Measurements from ENCODE around the gene INPP5K. TPM values are rescaled to one million over a fixed set of nuclear protein-coding genes. Genes with fewer than 3 reads are reported as not detected.
A peak's percentile ranks its signal among the peaks of the same experiment; 100 is the strongest.

INPP5K gene
- total RNA-seq, 1 donor: 51.4 TPM

DNA sequence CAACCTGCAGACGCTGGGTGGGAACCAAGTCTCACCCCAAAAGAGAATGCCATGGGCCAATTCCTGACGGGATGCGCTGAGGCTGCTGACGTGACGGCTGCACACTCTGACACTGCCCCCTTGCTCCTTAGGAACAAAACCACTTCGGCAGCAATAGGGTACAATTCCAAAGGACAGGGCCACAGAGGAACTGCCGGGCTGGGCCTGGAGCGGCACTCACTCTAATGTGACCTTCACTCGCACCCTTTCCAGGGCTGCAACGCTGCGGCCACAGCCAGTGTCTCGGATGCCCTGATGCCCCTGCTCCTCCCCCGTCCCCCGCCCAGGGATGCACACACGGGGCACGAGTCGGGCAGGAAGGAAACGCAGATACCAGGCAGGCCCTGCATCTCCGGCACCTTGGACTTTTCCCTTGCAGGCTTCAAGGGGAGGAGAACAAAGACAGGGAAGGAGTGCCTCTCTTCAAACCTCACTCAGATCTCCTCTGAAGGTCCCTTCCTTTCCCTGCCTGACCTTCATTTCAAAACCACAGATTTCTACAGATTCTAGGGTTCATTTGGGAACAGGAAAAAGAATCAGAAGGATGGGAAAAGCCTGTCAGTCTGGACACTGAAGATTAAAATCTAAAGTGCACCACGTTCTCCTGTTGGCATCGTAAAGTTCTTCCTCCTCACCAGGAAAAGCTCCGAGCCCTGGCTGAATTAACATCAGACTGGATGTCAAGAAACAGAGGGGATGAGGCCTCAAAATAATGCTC is 43.9 kb upstream of the INPP5K start:
- Histone ChIP-seq H3K27me3 (ENCODE audit: insufficient read depth, low read length) (no peaks in the 10 kb centered on the region), H3K4me3 (ENCODE audit: insufficient read depth, low read length) (no peak overlapping the region), H3K4me2 (ENCODE audit: insufficient read depth, low read length) (no peak overlapping the region), H3K79me2 (ENCODE audit: insufficient read depth, low read length) (peaks cover 67% of the 10 kb centered on the region), H3K9me3 (ENCODE audit: low read depth, low read length) (no peaks in the 10 kb centered on the region), H2AFZ (ENCODE audit: low read length) (no peak overlapping the region), H3K4me1 (ENCODE audit: insufficient read depth, low read length) (peaks cover 16% of the 10 kb centered on the region), H3K36me3 (ENCODE audit: insufficient read depth, low read length) (peaks cover 4% of the 10 kb centered on the region), H4K20me1 (ENCODE audit: insufficient read depth, low read length) (peaks cover 57% of the 10 kb centered on the region), H3K27ac (ENCODE audit: low read depth, low read length) (no peak overlapping the region)
- peak; percentile 65 for DNase-seq (ENCODE audit: insufficient read length, low spot score, missing footprints)
- TF ChIP-seq, protein P1, sequence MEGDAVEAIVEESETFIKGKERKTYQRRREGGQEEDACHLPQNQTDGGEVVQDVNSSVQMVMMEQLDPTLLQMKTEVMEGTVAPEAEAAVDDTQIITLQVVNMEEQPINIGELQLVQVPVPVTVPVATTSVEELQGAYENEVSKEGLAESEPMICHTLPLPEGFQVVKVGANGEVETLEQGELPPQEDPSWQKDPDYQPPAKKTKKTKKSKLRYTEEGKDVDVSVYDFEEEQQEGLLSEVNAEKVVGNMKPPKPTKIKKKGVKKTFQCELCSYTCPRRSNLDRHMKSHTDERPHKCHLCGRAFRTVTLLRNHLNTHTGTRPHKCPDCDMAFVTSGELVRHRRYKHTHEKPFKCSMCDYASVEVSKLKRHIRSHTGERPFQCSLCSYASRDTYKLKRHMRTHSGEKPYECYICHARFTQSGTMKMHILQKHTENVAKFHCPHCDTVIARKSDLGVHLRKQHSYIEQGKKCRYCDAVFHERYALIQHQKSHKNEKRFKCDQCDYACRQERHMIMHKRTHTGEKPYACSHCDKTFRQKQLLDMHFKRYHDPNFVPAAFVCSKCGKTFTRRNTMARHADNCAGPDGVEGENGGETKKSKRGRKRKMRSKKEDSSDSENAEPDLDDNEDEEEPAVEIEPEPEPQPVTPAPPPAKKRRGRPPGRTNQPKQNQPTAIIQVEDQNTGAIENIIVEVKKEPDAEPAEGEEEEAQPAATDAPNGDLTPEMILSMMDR (IDR thresholded peaks at IDR 0.05; ENCODE audit: extremely low read depth, low read depth, low read length): no peak

DNA sequence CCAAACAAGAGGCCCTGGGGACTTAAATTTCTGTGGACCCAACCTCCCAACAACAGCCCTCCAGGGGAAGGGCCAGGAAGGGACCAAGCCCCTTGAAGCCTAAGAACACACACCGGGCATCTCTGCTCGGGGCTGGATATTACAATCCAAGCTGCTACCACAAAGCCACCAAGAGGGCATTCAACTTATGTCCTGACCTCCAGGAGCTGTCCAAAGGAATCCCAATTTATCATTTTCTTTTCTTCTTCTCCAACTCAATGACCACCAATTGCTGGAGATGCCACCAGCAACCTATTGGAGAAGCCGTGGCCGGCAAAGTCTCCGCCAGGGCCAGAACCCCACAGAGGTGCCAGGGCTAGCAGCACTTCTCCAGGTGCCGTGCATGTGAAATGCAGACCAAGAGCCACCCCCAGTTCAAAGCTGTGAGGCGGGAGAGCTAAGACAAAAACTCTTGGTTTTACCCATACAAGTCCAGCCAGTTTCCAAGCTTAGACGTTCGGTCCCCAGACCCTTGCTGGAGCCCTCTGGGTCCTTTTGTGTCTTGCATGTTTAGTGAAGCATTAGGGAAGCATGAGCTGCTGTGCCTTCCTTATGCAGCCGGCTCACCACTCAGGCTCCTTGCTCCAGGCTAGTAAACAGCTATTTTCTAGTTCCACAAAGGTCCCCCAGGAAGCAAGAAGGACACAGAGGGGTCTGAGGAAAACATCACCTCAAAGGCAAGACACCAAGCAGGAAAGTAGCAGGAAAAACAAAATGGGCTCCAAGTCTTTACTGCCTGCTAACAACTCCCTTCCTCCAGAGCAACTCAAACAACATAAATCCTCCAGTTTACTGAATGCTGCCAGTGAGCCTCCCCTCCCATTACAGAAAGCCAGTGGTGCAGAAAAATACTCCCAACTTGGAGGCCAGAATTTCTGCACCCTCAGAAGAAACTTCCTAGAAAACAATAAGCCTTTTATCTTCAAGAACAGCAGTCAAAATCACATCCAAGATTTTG is 42.9 kb upstream of the INPP5K start:
- H3K4me2 ChIP-seq (ENCODE audit: insufficient read depth, low read length): no peak overlapping the region
- TF ChIP-seq, protein P1 (IDR thresholded peaks at IDR 0.05; ENCODE audit: extremely low read depth, low read depth, low read length): no peak
- no peak overlapping the region for H3K4me3 ChIP-seq (ENCODE audit: insufficient read depth, low read length)
- H2AFZ ChIP-seq (ENCODE audit: low read length): no peak overlapping the region
- peaks cover 77% of the 10 kb centered on the region for H3K79me2 ChIP-seq (ENCODE audit: insufficient read depth, low read length)
- H3K27me3 ChIP-seq (ENCODE audit: insufficient read depth, low read length): no peaks in the 10 kb centered on the region
- peaks cover 4% of the 10 kb centered on the region for H3K36me3 ChIP-seq (ENCODE audit: insufficient read depth, low read length)
- H3K4me1 ChIP-seq (ENCODE audit: insufficient read depth, low read length): peaks cover 16% of the 10 kb centered on the region
- H3K27ac ChIP-seq (ENCODE audit: low read depth, low read length): no peak overlapping the region
- H3K9me3 ChIP-seq (ENCODE audit: low read depth, low read length): no peaks in the 10 kb centered on the region
- peaks cover 63% of the 10 kb centered on the region for H4K20me1 ChIP-seq (ENCODE audit: insufficient read depth, low read length)
- peak; percentile 58 for DNase-seq (ENCODE audit: insufficient read length, low spot score, missing footprints)

DNA sequence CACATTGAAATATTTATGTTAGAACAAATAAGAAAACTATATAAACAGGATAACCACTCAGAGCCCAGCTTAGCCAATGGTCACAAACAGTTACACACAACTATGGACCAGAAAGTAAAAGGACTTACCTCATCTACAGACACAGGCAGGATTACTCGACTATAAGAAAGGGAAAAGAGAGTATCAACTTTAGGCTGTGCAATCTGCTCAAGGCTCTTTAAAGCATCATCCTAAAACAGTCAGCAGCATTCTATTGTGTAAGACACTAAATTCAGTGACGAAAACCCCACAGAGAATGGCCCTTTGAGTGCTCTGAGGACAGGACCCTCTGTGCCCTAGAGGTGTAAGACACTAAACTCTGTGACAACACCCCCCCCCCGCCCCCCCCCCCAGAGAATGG is 42.0 kb upstream of the INPP5K start:
- Histone ChIP-seq H3K4me1 (ENCODE audit: insufficient read depth, low read length) (peaks cover 16% of the 10 kb centered on the region), H3K9me3 (ENCODE audit: low read depth, low read length) (no peaks in the 10 kb centered on the region), H3K4me2 (ENCODE audit: insufficient read depth, low read length) (no peak overlapping the region), H3K4me3 (ENCODE audit: insufficient read depth, low read length) (no peak overlapping the region), H4K20me1 (ENCODE audit: insufficient read depth, low read length) (peaks cover 69% of the 10 kb centered on the region), H2AFZ (ENCODE audit: low read length) (no peak overlapping the region), H3K27ac (ENCODE audit: low read depth, low read length) (no peak overlapping the region), H3K36me3 (ENCODE audit: insufficient read depth, low read length) (peaks cover 10% of the 10 kb centered on the region), H3K79me2 (ENCODE audit: insufficient read depth, low read length) (peaks cover 84% of the 10 kb centered on the region), H3K27me3 (ENCODE audit: insufficient read depth, low read length) (no peaks in the 10 kb centered on the region)
- TF ChIP-seq, protein P1 (IDR thresholded peaks at IDR 0.05; ENCODE audit: extremely low read depth, low read depth, low read length): no peak
- DNase-seq (ENCODE audit: insufficient read length, low spot score, missing footprints): peak; percentile 8

Measured in osteoblast (primary cell).